Cardiac muscle cell (in vitro differentiated cells and primary cell): ENCODE data around the gene OXNAD1. TPM values are rescaled to one million over a fixed set of nuclear protein-coding genes. Genes with fewer than 3 reads are reported as not detected.

Experiments used
- DNase-seq, 2 donors: peaks; one replicate each; pipeline versions ENCODE4 v3.0.0 to v3.0.0-alpha.2; 2010 to 2017; ENCODE audit warnings: low read depth in 1 of 2, low spot score in 1 of 2
- H3K27ac ChIP-seq: fragments of 200-600 bp; sonication (generic); 2 replicates; pipeline ENCODE4 v1.5.1; 2016
- H3K27me3 ChIP-seq: fragments of 200-600 bp; sonication (generic); 2 replicates; pipeline ENCODE4 v1.6.0; 2016; ENCODE audit warnings: control low read depth
- H3K36me3 ChIP-seq: fragments of 200-600 bp; sonication (generic); 2 replicates; pipeline ENCODE4 v1.5.1; 2016; ENCODE audit warnings: control low read depth
- H3K4me1 ChIP-seq: fragments of 200-600 bp; sonication (generic); 2 replicates; pipeline ENCODE4 v1.8.1; 2017; ENCODE audit warnings: low read depth, mild to moderate bottlenecking, mixed run types
- H3K4me3 ChIP-seq: fragments of 200-600 bp; sonication (generic); 2 replicates; pipeline ENCODE4 v1.5.1; 2016; ENCODE audit warnings: mild to moderate bottlenecking
- H3K9me3 ChIP-seq: fragments of 200-600 bp; sonication (generic); 2 replicates; pipeline ENCODE4 v1.5.1; 2017; ENCODE audit warnings: low read depth, mild to moderate bottlenecking, control low read depth
- polyA plus RNA-seq: library from polyadenylated mRNA; unstranded; fragments of >200 nt; fragmentation: Nextera tagmentation; extraction: Ambion mirVana; gene quantifications from 2 replicates; pipeline ENCODE4 v1.2.1, GENCODE V29; 2016
- total RNA-seq: library from RNA; depleted of rRNA; stranded (reverse); fragments of >200 nt; gene quantifications from 2 replicates; pipeline ENCODE4 v1.2.3, GENCODE V29; 2016
- TF ChIP-seq, protein P1 (sequence below): IDR thresholded peaks from 2 replicates; pipeline ENCODE4 v1.5.1; 2012; ENCODE audit warnings: low read depth, mild to moderate bottlenecking, low read length

Gene OXNAD1
- total and polyA plus RNA-seq, 2 experiments from 2014 or later: 33.6 to 33.7 TPM

- no peak overlapping the region for H3K27ac ChIP-seq
- H3K4me1 ChIP-seq: peaks cover 8% of the 10 kb centered on the region
- peaks cover 8% of the 10 kb centered on the region for H3K36me3 ChIP-seq
- TF ChIP-seq, protein P1, sequence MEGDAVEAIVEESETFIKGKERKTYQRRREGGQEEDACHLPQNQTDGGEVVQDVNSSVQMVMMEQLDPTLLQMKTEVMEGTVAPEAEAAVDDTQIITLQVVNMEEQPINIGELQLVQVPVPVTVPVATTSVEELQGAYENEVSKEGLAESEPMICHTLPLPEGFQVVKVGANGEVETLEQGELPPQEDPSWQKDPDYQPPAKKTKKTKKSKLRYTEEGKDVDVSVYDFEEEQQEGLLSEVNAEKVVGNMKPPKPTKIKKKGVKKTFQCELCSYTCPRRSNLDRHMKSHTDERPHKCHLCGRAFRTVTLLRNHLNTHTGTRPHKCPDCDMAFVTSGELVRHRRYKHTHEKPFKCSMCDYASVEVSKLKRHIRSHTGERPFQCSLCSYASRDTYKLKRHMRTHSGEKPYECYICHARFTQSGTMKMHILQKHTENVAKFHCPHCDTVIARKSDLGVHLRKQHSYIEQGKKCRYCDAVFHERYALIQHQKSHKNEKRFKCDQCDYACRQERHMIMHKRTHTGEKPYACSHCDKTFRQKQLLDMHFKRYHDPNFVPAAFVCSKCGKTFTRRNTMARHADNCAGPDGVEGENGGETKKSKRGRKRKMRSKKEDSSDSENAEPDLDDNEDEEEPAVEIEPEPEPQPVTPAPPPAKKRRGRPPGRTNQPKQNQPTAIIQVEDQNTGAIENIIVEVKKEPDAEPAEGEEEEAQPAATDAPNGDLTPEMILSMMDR: no peak
- H3K4me3 ChIP-seq: no peak overlapping the region
- H3K9me3 ChIP-seq: no peaks in the 10 kb centered on the region
- DNase-seq: no peak
- no peaks in the 10 kb centered on the region for H3K27me3 ChIP-seq
Measured at GRCh38 chr3:16313886-16314645, 49.1 kb downstream of the OXNAD1 start.

DNA sequence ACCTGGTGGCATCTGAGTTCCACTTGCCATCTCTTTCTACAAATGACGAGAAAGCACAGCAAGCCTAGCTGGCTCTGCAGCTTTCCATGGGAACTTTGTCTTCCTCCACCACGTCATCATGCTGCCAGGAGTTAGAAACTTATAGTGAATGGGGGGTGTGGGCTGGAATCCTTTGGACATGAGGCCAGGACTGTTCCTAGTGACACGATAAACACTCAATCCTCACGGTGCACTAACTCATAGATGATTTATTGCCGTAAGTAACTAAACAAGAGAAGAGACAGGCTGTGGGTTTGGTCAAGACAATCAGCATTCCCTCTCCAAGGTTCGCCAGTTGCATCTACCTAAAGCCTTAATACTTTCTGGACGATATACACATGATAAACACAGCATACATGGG, 50.6 kb downstream of the OXNAD1 start:
- peaks cover 12% of the 10 kb centered on the region for H3K36me3 ChIP-seq
- H3K27me3 ChIP-seq: no peaks in the 10 kb centered on the region
- peaks cover 8% of the 10 kb centered on the region for H3K4me1 ChIP-seq
- no peak for DNase-seq
- no peaks in the 10 kb centered on the region for H3K9me3 ChIP-seq
- H3K27ac ChIP-seq: no peak overlapping the region
- H3K4me3 ChIP-seq: no peak overlapping the region
- TF ChIP-seq, protein P1: no peak

DNA sequence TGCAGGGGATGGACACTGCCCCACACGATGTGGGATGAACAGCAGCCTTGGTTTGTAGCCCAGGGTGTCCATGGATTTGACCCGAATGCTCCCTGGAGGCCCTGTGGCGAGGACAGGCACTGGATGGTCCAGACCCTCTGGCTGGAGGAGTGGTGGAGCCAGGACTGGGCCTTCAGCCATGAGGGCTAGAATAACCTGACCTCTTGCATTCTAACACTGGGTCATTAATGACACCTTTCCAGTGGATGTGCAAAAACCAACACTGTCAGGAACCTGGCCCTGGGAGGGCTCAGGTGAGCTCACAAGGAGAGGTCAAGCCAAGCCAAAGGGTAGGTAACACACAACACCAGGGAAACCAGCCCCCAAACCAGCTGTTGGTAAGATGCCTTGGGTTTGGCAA, 51.4 kb downstream of the OXNAD1 start:
- H3K9me3 ChIP-seq: no peaks in the 10 kb centered on the region
- peaks cover 15% of the 10 kb centered on the region for H3K36me3 ChIP-seq
- H3K27me3 ChIP-seq: no peaks in the 10 kb centered on the region
- no peak overlapping the region for H3K4me3 ChIP-seq
- peaks cover 8% of the 10 kb centered on the region for H3K4me1 ChIP-seq
- TF ChIP-seq, protein P1: no peak
- no peak overlapping the region for H3K27ac ChIP-seq
- no peak for DNase-seq

- Histone ChIP-seq H3K27me3 (no peaks in the 10 kb centered on the region), H3K4me3 (no peak overlapping the region), H3K36me3 (peaks cover 16% of the 10 kb centered on the region), H3K27ac (no peak overlapping the region), H3K4me1 (peaks cover 8% of the 10 kb centered on the region), H3K9me3 (no peaks in the 10 kb centered on the region)
- TF ChIP-seq, protein P1: no peak
- no peak for DNase-seq
Measured at GRCh38 chr3:16316847-16317560, 52.0 kb downstream of the OXNAD1 start.

GRCh38 chr3:16317561-16317945, 52.5 kb downstream of the OXNAD1 start:
- H3K27ac ChIP-seq: no peak overlapping the region
- DNase-seq: no peak
- H3K4me1 ChIP-seq: peaks cover 8% of the 10 kb centered on the region
- H3K4me3 ChIP-seq: no peak overlapping the region
- TF ChIP-seq, protein P1: no peak
- no peaks in the 10 kb centered on the region for H3K27me3 ChIP-seq
- no peaks in the 10 kb centered on the region for H3K9me3 ChIP-seq
- H3K36me3 ChIP-seq: peaks cover 16% of the 10 kb centered on the region
